ENCODE measurements around the gene LHFPL3. TPM values are rescaled to one million over a fixed set of nuclear protein-coding genes. Genes with fewer than 3 reads are reported as not detected.

Gene LHFPL3
- total and polyA plus RNA-seq, 9 of the 15 experiments (the other 6 are each of a cell fraction or from before 2014, with no cell fraction given), result 0.21 to 0.52 TPM; not detected in 7

- Histone ChIP-seq H3K79me2 (ENCODE audit: control insufficient read depth, insufficient read depth, low read length) (no peaks in the 10 kb centered on the region), H3K4me2 (ENCODE audit: insufficient read depth, low read length) (no peak overlapping the region), H3K9me3 (replicated peaks; ENCODE audit: control insufficient read depth, insufficient read depth, low read depth, low read length) (no peaks in the 10 kb centered on the region), H3K27ac (ENCODE audit: extremely low read depth, low read depth, low read length) (no peak overlapping the region), H3K9me1 (ENCODE audit: control insufficient read depth, insufficient read depth, low read length) (no peaks in the 10 kb centered on the region), H4K20me1 (replicated peaks; ENCODE audit: control insufficient read depth, insufficient read depth, low read length) (no peaks in the 10 kb centered on the region), H3K4me3 (no peak overlapping the region), H3K27me3 (ENCODE audit: control insufficient read depth in 2 of 2, insufficient read depth in 2 of 2, low read length in 2 of 2) (peaks cover 2 to 3% of the 10 kb centered on the region in 2 experiments; a peak in 3 of 5 replicates), H3K4me1 (replicated peaks in 1 of 2; ENCODE audit: control insufficient read depth in 2 of 2, insufficient read depth in 2 of 2, low read length in 2 of 2) (no peaks in the 10 kb centered on the region), H3K36me3 (ENCODE audit: control insufficient read depth, insufficient read depth, low read length) (no peaks in the 10 kb centered on the region), H2AFZ (ENCODE audit: low read depth, low read length) (no peak overlapping the region), H3K9ac (ENCODE audit: insufficient read depth in 1 of 2, low read depth in 2 of 2, low read length in 2 of 2) (no peak overlapping the region)
- in situ Hi-C loops (cut with MboI), result no loop called here
- BruUV-seq (replicated peaks), result no TSS peak
- ChIA-PET CTCF (ENCODE audit: low intra/inter-chr PET ratio) (no interaction called here), POLR2A (interaction anchor here (1.7 kb wide), 1 partner anchor 9 kb away, joined by 4 read pairs; no protein-coding TSS in a partner anchor)
- intact Hi-C loops (cut with micrococcal nuclease), result no loop called here
- ATAC-seq (no peak), DNase-seq (ENCODE audit: extremely low read depth in 1 of 4, low spot score in 3 of 4) (no peak), FAIRE-seq (no peak)
- TF ChIP-seq E2F8 (IDR thresholded peaks at IDR 0.05; ENCODE audit: low read depth, partially characterized antibody), result no peak
- TF ChIP-seq ZNF232 (CRISPR knock-in tag; IDR thresholded peaks at IDR 0.05), result no peak
- TF ChIP-seq THRA (IDR thresholded peaks at IDR 0.05), result no peak
Observed at GRCh38 chr7:104791080-104791479, 462.7 kb downstream of the LHFPL3 start.

Data from K562 (cell line).